Keratinocyte (primary cell): ENCODE measurements around the gene CAST.

Experiments
- EZH2 ChIP-seq: IDR thresholded peaks from one replicate; pipeline ENCODE4 v1.6.1; 2012; ENCODE audit warnings: inconsistent platforms, mild to moderate bottlenecking, low read length, moderate library complexity
- TF ChIP-seq, protein P1 (sequence below), 3 experiments: IDR thresholded peaks in 1 of 3; conservative IDR thresholded peaks in 1 of 3; optimal IDR thresholded peaks in 1 of 3; 2 replicates in 2 of 3; 3 replicates in 1 of 3; pipeline versions ENCODE3 to v1.5.1; 2011; ENCODE audit warnings: low read length in 3 of 3, mild to moderate bottlenecking in 3 of 3, moderate library complexity in 2 of 3, control low read depth in 1 of 3, inconsistent platforms in 1 of 3; ENCODE audit not compliant: insufficient read depth in 2 of 3; ENCODE audit errors: extremely low read depth in 1 of 3

DNA sequence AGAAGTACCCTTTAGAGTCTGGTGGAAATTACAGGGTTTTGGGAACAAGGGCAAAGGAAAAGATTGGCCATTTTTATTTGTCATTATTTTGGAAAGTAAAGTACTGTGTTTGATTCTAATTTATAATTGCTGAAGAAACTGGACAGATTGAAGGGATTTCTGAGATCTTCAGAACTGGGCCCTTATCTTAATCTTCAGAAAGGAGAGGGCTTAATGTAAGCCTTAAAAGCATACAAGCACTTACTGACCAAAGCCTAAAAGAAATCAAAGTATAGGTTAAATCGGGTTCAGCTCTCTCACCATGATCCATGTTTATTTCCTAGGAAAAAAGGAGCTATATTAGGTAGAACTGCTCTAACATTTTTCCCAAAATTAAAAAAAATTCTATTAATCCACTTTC lies 109.9 kb downstream of the CAST start:
- no peak for TF ChIP-seq EZH2
- TF ChIP-seq, protein P1, sequence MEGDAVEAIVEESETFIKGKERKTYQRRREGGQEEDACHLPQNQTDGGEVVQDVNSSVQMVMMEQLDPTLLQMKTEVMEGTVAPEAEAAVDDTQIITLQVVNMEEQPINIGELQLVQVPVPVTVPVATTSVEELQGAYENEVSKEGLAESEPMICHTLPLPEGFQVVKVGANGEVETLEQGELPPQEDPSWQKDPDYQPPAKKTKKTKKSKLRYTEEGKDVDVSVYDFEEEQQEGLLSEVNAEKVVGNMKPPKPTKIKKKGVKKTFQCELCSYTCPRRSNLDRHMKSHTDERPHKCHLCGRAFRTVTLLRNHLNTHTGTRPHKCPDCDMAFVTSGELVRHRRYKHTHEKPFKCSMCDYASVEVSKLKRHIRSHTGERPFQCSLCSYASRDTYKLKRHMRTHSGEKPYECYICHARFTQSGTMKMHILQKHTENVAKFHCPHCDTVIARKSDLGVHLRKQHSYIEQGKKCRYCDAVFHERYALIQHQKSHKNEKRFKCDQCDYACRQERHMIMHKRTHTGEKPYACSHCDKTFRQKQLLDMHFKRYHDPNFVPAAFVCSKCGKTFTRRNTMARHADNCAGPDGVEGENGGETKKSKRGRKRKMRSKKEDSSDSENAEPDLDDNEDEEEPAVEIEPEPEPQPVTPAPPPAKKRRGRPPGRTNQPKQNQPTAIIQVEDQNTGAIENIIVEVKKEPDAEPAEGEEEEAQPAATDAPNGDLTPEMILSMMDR (optimal IDR thresholded peaks at IDR 0.05 in 1 of 3, IDR thresholded peaks at IDR 0.05 in 1 of 3, conservative IDR thresholded peaks at IDR 0.05 in 1 of 3; ENCODE audit: extremely low read depth in 1 of 3, insufficient read depth in 2 of 3, low read length in 3 of 3) = no peak
